GM23338 (cell line): ENCODE results near the gene PLEK. TPM values are rescaled to one million over a fixed set of nuclear protein-coding genes. Genes with fewer than 3 reads are reported as not detected.

Source experiments
- ATAC-seq: fragments of 200-7000 bp; cut with Tn5 transposase; 3 replicates; pipeline ENCODE4 v1.9.1; 2020
- DNase-seq: peaks from one replicate; pipeline ENCODE4 v3.0.0-alpha.2; 2015; ENCODE audit warnings: low spot score
- H2AFZ ChIP-seq: fragments of 200-600 bp; sonication (generic); 2 replicates; pipeline ENCODE4 v1.8.0; 2016; ENCODE audit warnings: antibody characterized with exemption, mild to moderate bottlenecking, moderate library complexity
- H3F3A ChIP-seq: fragments of 200-600 bp; sonication (generic); replicated peaks from 2 replicates; pipeline ENCODE4 v1.8.0; 2017; ENCODE audit warnings: antibody characterized with exemption, mixed run types, low read depth
- H3K27ac ChIP-seq: fragments of 200-600 bp; sonication (generic); 2 replicates; pipeline ENCODE4 v1.6.1; 2016; ENCODE audit warnings: low read depth
- H3K27me3 ChIP-seq: fragments of 200-600 bp; sonication (generic); 2 replicates; pipeline ENCODE4 v1.8.0; 2016; ENCODE audit warnings: mild to moderate bottlenecking, mixed run types, moderate library complexity; ENCODE audit not compliant: insufficient read depth
- H3K36me3 ChIP-seq: fragments of 200-600 bp; sonication (generic); 2 replicates; pipeline ENCODE4 v1.8.0; 2016; ENCODE audit warnings: mild to moderate bottlenecking; ENCODE audit not compliant: insufficient read depth
- H3K4me1 ChIP-seq: fragments of 200-600 bp; sonication (generic); 2 replicates; pipeline ENCODE4 v1.8.0; 2016; ENCODE audit warnings: mild to moderate bottlenecking, moderate library complexity; ENCODE audit not compliant: insufficient read depth
- H3K4me2 ChIP-seq: fragments of 200-600 bp; sonication (generic); 2 replicates; pipeline ENCODE4 v1.7.1; 2017; ENCODE audit warnings: mixed run types
- H3K4me3 ChIP-seq: fragments of 200-600 bp; sonication (generic); 2 replicates; pipeline ENCODE4 v1.6.1; 2016; ENCODE audit warnings: mixed run types
- H3K79me2 ChIP-seq: fragments of 200-600 bp; sonication (generic); replicated peaks from 2 replicates; pipeline ENCODE4 v1.8.0; 2017; ENCODE audit warnings: mild to moderate bottlenecking; ENCODE audit not compliant: insufficient read depth
- H3K9me2 ChIP-seq: fragments of 200-600 bp; sonication (generic); 2 replicates; pipeline ENCODE4 v1.8.0; 2017; ENCODE audit not compliant: insufficient read depth
- H4K20me1 ChIP-seq: fragments of 200-600 bp; sonication (generic); replicated peaks from 2 replicates; pipeline ENCODE4 v1.8.0; 2017; ENCODE audit warnings: mild to moderate bottlenecking; ENCODE audit not compliant: insufficient read depth
- H3K27ac Mint-ChIP-seq: 2 replicates; pipeline ENCODE4 v1.8.0; 2020; ENCODE audit warnings: inconsistent platforms, mild to moderate bottlenecking, moderate library complexity, mixed read lengths
- H3K27me3 Mint-ChIP-seq: 3 replicates; pipeline ENCODE4 v1.8.0; 2022; ENCODE audit warnings: low read depth, mild to moderate bottlenecking, moderate library complexity, mixed read lengths, inconsistent platforms; ENCODE audit not compliant: insufficient read depth, poor library complexity
- H3K36me3 Mint-ChIP-seq: 3 replicates; pipeline ENCODE4 v1.8.0; 2021; ENCODE audit warnings: low read depth, mild to moderate bottlenecking, inconsistent platforms, moderate library complexity, mixed read lengths
- H3K4me1 Mint-ChIP-seq: 3 replicates; pipeline ENCODE4 v1.8.0; 2020; ENCODE audit warnings: mild to moderate bottlenecking, inconsistent platforms, mixed read lengths
- H3K4me3 Mint-ChIP-seq: 3 replicates; pipeline ENCODE4 v1.8.0; 2021; ENCODE audit warnings: moderate library complexity, mild to moderate bottlenecking, inconsistent platforms, mixed read lengths
- H3K9me3 Mint-ChIP-seq: 3 replicates; pipeline ENCODE4 v1.8.0; 2020; ENCODE audit warnings: moderate library complexity, mild to moderate bottlenecking, inconsistent platforms, mixed read lengths
- CREB1 ChIP-seq: fragments of 250-450 bp; sonication (Bioruptor Pico); IDR thresholded peaks from 2 replicates; pipeline ENCODE4 v1.5.0; 2020; ENCODE audit warnings: low read depth, mild to moderate bottlenecking, moderate library complexity
- ETS1 ChIP-seq: IDR thresholded peaks from 2 replicates; pipeline ENCODE4 v1.6.1; 2016; ENCODE audit warnings: antibody characterized with exemption
- EZH2 ChIP-seq: fragments of 200-600 bp; sonication (generic); IDR thresholded peaks from one replicate; pipeline ENCODE4 v1.8.0; 2017; ENCODE audit warnings: antibody characterized with exemption, mild to moderate bottlenecking, low read depth; ENCODE audit not compliant: unreplicated experiment
- EZH2phosphoT487 ChIP-seq: fragments of 200-600 bp; sonication (generic); IDR thresholded peaks from one replicate; pipeline ENCODE4 v1.8.1; 2018; ENCODE audit warnings: antibody characterized with exemption; ENCODE audit not compliant: unreplicated experiment
- JUNB ChIP-seq: IDR thresholded peaks from one replicate; pipeline ENCODE4 v1.6.1; 2016; ENCODE audit warnings: antibody characterized with exemption; ENCODE audit not compliant: unreplicated experiment
- NANOG ChIP-seq: IDR thresholded peaks from 2 replicates; pipeline ENCODE4 v1.6.1; 2016; ENCODE audit warnings: antibody characterized with exemption, borderline replicate concordance
- POLR2AphosphoS5 ChIP-seq: IDR thresholded peaks from 2 replicates; pipeline ENCODE4 v1.6.1; 2016; ENCODE audit warnings: antibody characterized with exemption, low read depth
- REST ChIP-seq: IDR thresholded peaks from one replicate; pipeline ENCODE4 v1.6.1; 2018; ENCODE audit warnings: antibody characterized with exemption; ENCODE audit not compliant: unreplicated experiment
- STAT1 ChIP-seq: IDR thresholded peaks from one replicate; pipeline ENCODE4 v1.6.1; 2016; ENCODE audit warnings: antibody characterized with exemption; ENCODE audit not compliant: unreplicated experiment
- ZNF114 ChIP-seq: fragments of 250-450 bp; sonication (Bioruptor Pico); IDR thresholded peaks from 2 replicates; pipeline ENCODE4 v1.5.0; 2020; ENCODE audit warnings: mild to moderate bottlenecking, moderate library complexity
- ZNF331 ChIP-seq: fragments of 250-450 bp; sonication (Bioruptor Pico); IDR thresholded peaks from 2 replicates; pipeline ENCODE4 v1.5.0; 2020; ENCODE audit warnings: low read depth, mild to moderate bottlenecking, moderate library complexity
- polyA plus RNA-seq: library from polyadenylated mRNA; unstranded; fragments of >200 nt; fragmentation: Nextera tagmentation; extraction: Ambion mirVana; gene quantifications from 2 replicates; pipeline ENCODE4 v1.2.1, GENCODE V29; 2016
- total RNA-seq: library from RNA; depleted of rRNA; stranded (reverse); fragments of >200 nt; shearing (Covaris generic); gene quantifications from 2 replicates; pipeline ENCODE4 v1.2.3, GENCODE V29; 2014
- TF ChIP-seq, protein P1 (sequence below): fragments of 250-450 bp; sonication (Bioruptor Pico); IDR thresholded peaks from 2 replicates; pipeline ENCODE4 v1.5.0; 2020; ENCODE audit warnings: mild to moderate bottlenecking, moderate library complexity
- TF ChIP-seq, protein P2 (sequence below), 2 experiments: fragments of 200-600 bp in 1 of 2; sonication (generic) in 1 of 2; conservative IDR thresholded peaks; 2 replicates each; pipeline versions ENCODE4 v1.5.1 to v1.6.1; 2016 to 2017; ENCODE audit warnings: antibody characterized with exemption in 2 of 2, low read depth in 2 of 2, mild to moderate bottlenecking in 2 of 2, moderate library complexity in 1 of 2

Gene PLEK
- total and polyA plus RNA-seq, 2 experiments from 2014 or later = 0.06 TPM; not detected in 1

DNA sequence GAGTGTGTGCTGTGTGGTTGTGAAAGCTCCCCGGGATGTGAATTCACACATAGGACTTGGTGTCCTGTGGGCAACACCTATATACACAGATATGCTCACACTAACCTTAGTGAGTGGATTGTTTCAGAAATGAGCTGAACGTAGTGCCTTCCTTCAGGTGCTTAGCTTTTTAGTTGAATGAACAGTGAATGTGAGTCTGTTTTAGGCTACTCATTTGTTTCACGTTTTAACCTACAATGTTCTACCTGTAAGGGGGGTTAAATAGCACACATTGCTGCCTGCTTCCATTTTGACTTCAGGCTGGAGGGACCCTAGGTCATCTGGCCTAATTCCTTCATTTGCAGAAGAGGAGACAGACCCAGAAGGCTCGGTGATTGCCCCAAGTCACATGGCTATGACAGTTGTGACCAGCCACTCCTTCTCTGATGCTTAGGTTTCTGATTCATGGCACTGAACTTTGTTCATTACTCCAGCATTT is 1.0 kb downstream of the PLEK start:
- H3K4me3 ChIP-seq = no peak overlapping the region
- no peak overlapping the region for H3K27ac Mint-ChIP-seq
- H3K27ac ChIP-seq = no peak overlapping the region
- no peaks in the 10 kb centered on the region for H3K9me2 ChIP-seq
- H3K9me3 Mint-ChIP-seq = no peaks in the 10 kb centered on the region; the same call in 2 of the 3 replicates
- no peak overlapping the region for H3K4me3 Mint-ChIP-seq
- H3F3A ChIP-seq = no peaks in the 10 kb centered on the region
- H3K4me1 ChIP-seq = no peaks in the 10 kb centered on the region
- ATAC-seq (no peak), DNase-seq (no peak)
- H3K4me2 ChIP-seq = no peak overlapping the region
- H2AFZ ChIP-seq = no peak overlapping the region
- TF ChIP-seq EZH2phosphoT487 = no peak
- no peak for TF ChIP-seq STAT1
- no peak for TF ChIP-seq REST
- TF ChIP-seq JUNB = no peak
- TF ChIP-seq CREB1 (CRISPR knock-in tag) = no peak
- TF ChIP-seq POLR2AphosphoS5 = no peak
- no peak for TF ChIP-seq ETS1
- TF ChIP-seq EZH2 = no peak
- TF ChIP-seq NANOG = no peak
- TF ChIP-seq ZNF331 = no peak
- no peak for TF ChIP-seq ZNF114
- TF ChIP-seq, protein P1, sequence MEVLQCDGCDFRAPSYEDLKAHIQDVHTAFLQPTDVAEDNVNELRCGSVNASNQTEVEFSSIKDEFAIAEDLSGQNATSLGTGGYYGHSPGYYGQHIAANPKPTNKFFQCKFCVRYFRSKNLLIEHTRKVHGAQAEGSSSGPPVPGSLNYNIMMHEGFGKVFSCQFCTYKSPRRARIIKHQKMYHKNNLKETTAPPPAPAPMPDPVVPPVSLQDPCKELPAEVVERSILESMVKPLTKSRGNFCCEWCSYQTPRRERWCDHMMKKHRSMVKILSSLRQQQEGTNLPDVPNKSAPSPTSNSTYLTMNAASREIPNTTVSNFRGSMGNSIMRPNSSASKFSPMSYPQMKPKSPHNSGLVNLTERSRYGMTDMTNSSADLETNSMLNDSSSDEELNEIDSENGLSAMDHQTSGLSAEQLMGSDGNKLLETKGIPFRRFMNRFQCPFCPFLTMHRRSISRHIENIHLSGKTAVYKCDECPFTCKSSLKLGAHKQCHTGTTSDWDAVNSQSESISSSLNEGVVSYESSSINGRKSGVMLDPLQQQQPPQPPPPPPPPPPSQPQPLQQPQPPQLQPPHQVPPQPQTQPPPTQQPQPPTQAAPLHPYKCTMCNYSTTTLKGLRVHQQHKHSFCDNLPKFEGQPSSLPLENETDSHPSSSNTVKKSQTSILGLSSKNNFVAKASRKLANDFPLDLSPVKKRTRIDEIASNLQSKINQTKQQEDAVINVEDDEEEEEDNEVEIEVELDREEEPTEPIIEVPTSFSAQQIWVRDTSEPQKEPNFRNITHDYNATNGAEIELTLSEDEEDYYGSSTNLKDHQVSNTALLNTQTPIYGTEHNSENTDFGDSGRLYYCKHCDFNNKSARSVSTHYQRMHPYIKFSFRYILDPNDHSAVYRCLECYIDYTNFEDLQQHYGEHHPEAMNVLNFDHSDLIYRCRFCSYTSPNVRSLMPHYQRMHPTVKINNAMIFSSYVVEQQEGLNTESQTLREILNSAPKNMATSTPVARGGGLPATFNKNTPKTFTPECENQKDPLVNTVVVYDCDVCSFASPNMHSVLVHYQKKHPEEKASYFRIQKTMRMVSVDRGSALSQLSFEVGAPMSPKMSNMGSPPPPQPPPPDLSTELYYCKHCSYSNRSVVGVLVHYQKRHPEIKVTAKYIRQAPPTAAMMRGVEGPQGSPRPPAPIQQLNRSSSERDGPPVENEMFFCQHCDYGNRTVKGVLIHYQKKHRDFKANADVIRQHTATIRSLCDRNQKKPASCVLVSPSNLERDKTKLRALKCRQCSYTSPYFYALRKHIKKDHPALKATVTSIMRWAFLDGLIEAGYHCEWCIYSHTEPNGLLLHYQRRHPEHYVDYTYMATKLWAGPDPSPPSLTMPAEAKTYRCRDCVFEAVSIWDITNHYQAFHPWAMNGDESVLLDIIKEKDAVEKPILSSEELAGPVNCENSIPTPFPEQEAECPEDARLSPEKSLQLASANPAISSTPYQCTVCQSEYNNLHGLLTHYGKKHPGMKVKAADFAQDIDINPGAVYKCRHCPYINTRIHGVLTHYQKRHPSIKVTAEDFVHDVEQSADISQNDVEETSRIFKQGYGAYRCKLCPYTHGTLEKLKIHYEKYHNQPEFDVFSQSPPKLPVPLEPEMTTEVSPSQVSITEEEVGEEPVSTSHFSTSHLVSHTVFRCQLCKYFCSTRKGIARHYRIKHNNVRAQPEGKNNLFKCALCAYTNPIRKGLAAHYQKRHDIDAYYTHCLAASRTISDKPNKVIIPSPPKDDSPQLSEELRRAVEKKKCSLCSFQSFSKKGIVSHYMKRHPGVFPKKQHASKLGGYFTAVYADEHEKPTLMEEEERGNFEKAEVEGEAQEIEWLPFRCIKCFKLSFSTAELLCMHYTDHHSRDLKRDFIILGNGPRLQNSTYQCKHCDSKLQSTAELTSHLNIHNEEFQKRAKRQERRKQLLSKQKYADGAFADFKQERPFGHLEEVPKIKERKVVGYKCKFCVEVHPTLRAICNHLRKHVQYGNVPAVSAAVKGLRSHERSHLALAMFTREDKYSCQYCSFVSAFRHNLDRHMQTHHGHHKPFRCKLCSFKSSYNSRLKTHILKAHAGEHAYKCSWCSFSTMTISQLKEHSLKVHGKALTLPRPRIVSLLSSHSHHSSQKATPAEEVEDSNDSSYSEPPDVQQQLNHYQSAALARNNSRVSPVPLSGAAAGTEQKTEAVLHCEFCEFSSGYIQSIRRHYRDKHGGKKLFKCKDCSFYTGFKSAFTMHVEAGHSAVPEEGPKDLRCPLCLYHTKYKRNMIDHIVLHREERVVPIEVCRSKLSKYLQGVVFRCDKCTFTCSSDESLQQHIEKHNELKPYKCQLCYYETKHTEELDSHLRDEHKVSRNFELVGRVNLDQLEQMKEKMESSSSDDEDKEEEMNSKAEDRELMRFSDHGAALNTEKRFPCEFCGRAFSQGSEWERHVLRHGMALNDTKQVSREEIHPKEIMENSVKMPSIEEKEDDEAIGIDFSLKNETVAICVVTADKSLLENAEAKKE = no peak
- TF ChIP-seq, protein P2, sequence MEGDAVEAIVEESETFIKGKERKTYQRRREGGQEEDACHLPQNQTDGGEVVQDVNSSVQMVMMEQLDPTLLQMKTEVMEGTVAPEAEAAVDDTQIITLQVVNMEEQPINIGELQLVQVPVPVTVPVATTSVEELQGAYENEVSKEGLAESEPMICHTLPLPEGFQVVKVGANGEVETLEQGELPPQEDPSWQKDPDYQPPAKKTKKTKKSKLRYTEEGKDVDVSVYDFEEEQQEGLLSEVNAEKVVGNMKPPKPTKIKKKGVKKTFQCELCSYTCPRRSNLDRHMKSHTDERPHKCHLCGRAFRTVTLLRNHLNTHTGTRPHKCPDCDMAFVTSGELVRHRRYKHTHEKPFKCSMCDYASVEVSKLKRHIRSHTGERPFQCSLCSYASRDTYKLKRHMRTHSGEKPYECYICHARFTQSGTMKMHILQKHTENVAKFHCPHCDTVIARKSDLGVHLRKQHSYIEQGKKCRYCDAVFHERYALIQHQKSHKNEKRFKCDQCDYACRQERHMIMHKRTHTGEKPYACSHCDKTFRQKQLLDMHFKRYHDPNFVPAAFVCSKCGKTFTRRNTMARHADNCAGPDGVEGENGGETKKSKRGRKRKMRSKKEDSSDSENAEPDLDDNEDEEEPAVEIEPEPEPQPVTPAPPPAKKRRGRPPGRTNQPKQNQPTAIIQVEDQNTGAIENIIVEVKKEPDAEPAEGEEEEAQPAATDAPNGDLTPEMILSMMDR (conservative IDR thresholded peaks at IDR 0.05; ENCODE audit: low read depth in 2 of 2) = no peak
- peaks cover 10% of the 10 kb centered on the region for H3K27me3 ChIP-seq
- no peaks in the 10 kb centered on the region for H3K36me3 Mint-ChIP-seq
- no peaks in the 10 kb centered on the region for H4K20me1 ChIP-seq
- peaks cover 5% of the 10 kb centered on the region; the same call in 1 of the 3 replicates for H3K4me1 Mint-ChIP-seq
- H3K79me2 ChIP-seq = no peaks in the 10 kb centered on the region
- peaks cover 11% of the 10 kb centered on the region for H3K27me3 Mint-ChIP-seq
- H3K36me3 ChIP-seq = no peaks in the 10 kb centered on the region
